ENCODE results near the gene SLC13A1.
"Not testable (repeated sequence)": the region's sequence is repeated elsewhere in the genome, so short reads cannot be mapped to it uniquely, and the experiment has no call there.

The SLC13A1 gene

GRCh38 chr7:123199883-123200282 is at the start of gene SLC13A1:
Gene SLC13A1 (minus strand): TSS chr7:123199969. CDS start chr7:123199946, 23 bp downstream.
- DNase-seq, result no peak

DNA sequence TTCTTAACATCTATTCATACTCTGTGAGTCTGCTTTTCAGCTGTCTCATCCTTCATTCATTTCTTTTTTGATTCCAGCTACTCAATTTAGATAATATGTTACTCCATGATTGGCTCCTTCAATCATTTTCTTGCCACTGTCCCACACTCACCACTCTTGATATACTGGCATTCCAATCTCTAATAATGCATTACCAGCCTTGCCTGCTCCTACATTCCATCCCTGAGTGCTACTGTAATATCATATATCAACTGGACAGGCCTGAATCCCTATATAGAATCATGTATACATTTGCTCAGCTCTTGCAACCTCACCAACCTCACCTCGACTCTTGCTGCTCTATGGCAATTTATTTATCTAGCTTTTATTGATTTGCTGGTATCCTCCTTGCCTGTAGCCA is 45.0 kb upstream of the SLC13A1 start:
- no peak for DNase-seq

- DNase-seq, result no peak
Observed at GRCh38 chr7:123242467-123243092, 42.8 kb upstream of the SLC13A1 start.

GRCh38 chr7:123241809-123242208 is 42.0 kb upstream of the SLC13A1 start:
- DNase-seq, result peak; percentile 40

DNA sequence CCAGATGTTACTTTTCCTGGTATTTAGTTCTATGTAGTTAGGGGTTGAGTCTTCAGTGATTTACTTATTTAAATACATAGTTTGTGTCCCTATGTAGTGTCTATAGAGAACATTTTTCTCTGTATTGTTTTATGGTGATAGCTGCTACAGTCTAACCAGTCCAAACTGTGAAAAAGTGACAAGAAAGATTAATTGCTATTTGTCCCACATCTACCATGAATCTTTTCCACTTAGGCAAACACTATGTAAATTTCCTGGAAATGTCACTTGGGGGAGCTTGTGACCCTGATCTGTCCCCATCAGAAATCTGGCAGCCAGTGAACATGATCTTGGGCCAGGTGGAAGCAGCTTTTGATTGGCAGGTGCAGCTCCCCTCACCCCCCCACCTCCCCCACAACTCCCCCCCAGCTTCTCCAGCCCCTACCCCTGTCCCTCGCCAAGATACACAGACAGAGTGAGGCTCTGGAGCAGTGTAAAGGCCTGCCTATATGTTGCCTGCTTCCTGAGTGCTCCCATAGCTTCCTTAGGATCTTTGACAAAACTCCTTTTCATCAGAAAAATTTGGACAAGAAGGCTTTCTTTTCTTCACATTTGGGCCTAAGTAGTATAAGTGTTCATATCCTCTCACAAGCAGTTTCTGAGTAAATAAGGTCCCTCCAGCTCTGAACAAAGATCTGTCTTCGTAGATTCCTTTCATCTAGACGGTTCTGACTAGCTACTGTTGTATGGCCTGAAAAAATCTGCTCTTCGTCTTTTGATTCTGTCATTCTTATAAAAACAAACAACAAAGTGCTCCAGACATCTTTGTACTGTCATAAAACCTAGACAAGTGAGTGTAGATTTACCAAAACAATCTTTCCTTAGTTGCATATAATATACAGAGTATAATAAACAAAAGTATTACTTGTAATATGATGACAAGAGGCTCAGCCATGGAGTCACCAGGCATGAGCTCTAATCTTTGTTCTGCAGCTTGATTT is 31.5 kb upstream of the SLC13A1 start:
- no peak for DNase-seq

DNA sequence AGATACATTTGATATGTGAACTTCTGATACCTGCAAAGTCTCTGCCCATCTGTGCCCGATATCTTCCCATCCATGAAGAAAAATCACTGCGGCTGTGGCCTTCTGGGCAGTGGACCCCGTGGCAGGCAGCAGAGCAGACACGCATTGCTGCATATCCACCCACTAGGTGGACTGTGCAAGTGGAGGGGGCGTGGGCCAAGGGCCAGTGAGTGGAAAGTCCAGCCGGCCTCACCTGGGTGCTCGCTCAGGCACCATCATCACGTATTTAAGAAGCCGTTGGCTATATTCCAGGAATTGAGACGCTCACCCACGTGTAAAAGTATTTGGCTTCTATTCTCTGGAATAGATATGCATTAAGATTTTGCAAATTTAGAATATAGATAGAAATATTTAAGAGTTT is 30.8 kb upstream of the SLC13A1 start:
- DNase-seq, result no peak

GRCh38 chr7:123230147-123230546 is 30.4 kb upstream of the SLC13A1 start:
- no peak for DNase-seq

GRCh38 chr7:123229426-123229825 is 29.7 kb upstream of the SLC13A1 start:
- no peak for DNase-seq

- not testable (repeated sequence) for DNase-seq
Observed at GRCh38 chr7:123227666-123228065, 27.9 kb upstream of the SLC13A1 start.

DNA sequence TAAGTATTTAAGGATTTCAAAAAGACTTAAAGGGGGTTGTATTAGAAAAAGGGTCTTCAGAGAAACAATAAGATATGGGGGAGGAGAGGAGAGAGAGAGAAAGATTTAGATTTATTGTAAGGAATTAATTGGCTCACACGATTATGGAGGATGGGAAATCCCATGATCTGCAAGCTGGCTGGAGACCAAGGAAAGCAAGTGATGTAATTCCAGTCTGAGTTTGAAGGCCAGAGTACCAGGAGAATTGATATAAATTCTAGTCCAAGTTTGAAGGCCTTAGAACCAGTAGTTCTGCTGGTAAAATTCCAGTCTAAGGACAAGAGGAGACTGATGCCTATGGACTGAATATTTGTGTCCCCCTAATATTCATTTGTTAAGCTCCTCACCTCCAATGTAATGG is 20.6 kb upstream of the SLC13A1 start:
- DNase-seq, result no peak

GRCh38 chr7:123218866-123219265 is 19.1 kb upstream of the SLC13A1 start:
- no peak for DNase-seq

GRCh38 chr7:123216825-123217224 is 17.1 kb upstream of the SLC13A1 start:
- DNase-seq, result no peak

DNA sequence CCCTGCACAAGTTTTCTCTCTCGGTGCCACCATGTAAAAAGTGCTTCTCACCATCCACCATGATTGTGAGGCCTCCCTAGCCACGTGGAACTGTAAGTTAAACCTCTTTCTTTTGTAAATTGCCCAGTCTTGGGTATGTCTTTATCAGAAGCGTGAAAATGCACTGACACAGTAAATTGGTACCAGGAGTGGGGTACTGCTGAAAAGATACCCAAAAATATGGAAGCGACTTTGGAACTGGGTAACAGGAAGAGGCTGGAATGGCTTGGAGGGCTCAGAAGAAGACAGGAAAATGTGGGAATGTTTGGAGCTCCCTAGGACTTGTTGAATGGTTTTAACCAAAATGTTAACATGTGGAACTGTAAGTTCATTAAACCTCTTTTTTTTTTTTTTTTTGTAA is 15.6 kb upstream of the SLC13A1 start:
- DNase-seq, result no peak

- no peak for DNase-seq
Observed at GRCh38 chr7:123211545-123211944, 11.8 kb upstream of the SLC13A1 start.

GRCh38 chr7:123210986-123211385 is 11.2 kb upstream of the SLC13A1 start:
- no peak for DNase-seq

GRCh38 chr7:123209786-123210185 is 10.0 kb upstream of the SLC13A1 start:
- no peak for DNase-seq

DNA sequence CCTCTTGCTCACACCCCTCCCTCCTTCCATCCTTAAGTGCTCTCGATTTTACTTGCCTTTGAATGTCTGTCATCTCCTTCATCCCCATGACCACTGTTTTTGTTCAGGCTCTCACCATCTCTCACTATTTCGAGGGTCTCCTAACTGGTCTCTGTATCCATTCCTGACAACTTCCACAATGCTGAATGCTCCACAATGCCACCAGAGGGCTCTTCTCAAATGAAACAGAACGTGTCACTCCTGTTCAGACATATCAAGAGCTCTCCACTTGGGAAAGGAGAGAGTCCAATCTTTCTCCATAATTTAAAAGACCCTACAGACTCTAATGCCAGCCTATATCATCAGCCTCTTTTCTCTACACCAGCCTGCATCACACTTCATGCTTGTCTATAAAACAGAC is 9.0 kb upstream of the SLC13A1 start:
- DNase-seq, result no peak

GRCh38 chr7:123204206-123204835 is 4.6 kb upstream of the SLC13A1 start:
- no peak for DNase-seq

DNA sequence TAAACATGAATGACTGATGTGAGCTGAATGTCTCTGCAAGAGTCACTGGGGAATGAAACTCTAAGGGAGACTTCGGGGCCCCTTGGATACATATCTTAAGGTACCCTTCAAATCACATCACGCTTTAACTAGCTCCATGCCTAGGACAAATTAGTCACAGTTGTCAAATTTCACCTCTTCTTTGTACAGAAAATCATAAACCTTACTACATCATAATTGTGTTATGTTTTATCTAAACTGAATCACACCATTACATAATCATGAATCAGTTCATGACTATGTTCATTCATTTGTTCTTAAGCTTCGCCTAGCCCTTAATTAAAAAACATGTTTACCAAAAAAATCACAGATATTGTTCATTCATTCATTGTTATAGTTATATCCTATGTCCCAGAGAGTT is 2.1 kb upstream of the SLC13A1 start:
- no peak for DNase-seq

GRCh38 chr7:123198668-123199652 is 809 bp downstream of the SLC13A1 start:
- DNase-seq, result no peak

GRCh38 chr7:123198111-123198510 is 1.7 kb downstream of the SLC13A1 start:
- DNase-seq, result no peak

GRCh38 chr7:123193235-123193634 is 6.5 kb downstream of the SLC13A1 start:
- DNase-seq, result no peak

All from NCI-H1436 (cell line).